H7 (cell line): ENCODE measurements around the gene NCOA3. TPM values are rescaled to one million over a fixed set of nuclear protein-coding genes. Genes with fewer than 3 reads are reported as not detected.
"Not testable (repeated sequence)": the region's sequence is repeated elsewhere in the genome, so short reads cannot be mapped to it uniquely, and the experiment has no call there.

Experiments
- DNase-seq: peaks from one replicate; pipeline ENCODE4 v3.0.0; 2012
- H3K27me3 ChIP-seq: 2 replicates; pipeline ENCODE4 v1.6.0; 2011; ENCODE audit warnings: mild to moderate bottlenecking, low read length; ENCODE audit not compliant: control insufficient read depth, insufficient read depth
- H3K36me3 ChIP-seq: replicated peaks from 2 replicates; pipeline ENCODE4 v1.5.1; 2011; ENCODE audit warnings: low read length; ENCODE audit not compliant: control insufficient read depth, insufficient read depth
- H3K4me3 ChIP-seq: 2 replicates; pipeline ENCODE4 v1.5.1; 2011; ENCODE audit warnings: low read depth, mild to moderate bottlenecking, control low read depth, low read length, moderate library complexity; ENCODE audit not compliant: insufficient read depth
- total RNA-seq: library from RNA; depleted of rRNA; stranded (reverse); fragments of >200 nt; shearing (Covaris generic); gene quantifications from 2 replicates; pipeline ENCODE4 v1.2.3, GENCODE V29; 2014

NCOA3 gene
- total RNA-seq, 1 experiment from 2014 or later: 10.1 TPM

- Histone ChIP-seq H3K4me3 (no peak overlapping the region), H3K27me3 (no peaks in the 10 kb centered on the region), H3K36me3 (no peaks in the 10 kb centered on the region)
- DNase-seq: no peak
Observed at GRCh38 chr20:47591231-47591630, 89.5 kb downstream of the NCOA3 start.

GRCh38 chr20:47594157-47594556 is 92.5 kb downstream of the NCOA3 start:
- no peak overlapping the region for H3K4me3 ChIP-seq
- H3K27me3 ChIP-seq: no peaks in the 10 kb centered on the region
- no peaks in the 10 kb centered on the region for H3K36me3 ChIP-seq
- no peak for DNase-seq

DNA sequence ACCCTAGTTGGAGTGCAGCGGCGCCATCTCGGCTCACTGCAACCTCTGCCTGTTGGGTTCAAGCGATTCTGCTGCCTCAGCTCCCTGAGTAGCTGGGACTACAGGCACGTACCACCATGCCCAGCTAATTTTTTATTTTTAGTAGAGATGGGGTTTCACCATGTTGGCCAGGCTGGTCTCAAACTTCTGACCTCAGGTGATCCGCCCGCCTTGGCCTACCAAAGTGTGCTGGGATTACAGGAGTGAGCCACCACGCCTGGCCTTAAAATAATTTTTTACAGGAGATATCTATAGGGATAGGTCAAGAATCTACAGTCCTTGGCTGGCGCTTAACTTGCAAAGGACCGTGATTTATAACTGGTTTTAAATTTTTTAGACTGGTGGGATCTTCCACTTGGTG is 93.5 kb downstream of the NCOA3 start:
- H3K4me3 ChIP-seq, H3K36me3 ChIP-seq, DNase-seq, H3K27me3 ChIP-seq: not testable (repeated sequence)

DNA sequence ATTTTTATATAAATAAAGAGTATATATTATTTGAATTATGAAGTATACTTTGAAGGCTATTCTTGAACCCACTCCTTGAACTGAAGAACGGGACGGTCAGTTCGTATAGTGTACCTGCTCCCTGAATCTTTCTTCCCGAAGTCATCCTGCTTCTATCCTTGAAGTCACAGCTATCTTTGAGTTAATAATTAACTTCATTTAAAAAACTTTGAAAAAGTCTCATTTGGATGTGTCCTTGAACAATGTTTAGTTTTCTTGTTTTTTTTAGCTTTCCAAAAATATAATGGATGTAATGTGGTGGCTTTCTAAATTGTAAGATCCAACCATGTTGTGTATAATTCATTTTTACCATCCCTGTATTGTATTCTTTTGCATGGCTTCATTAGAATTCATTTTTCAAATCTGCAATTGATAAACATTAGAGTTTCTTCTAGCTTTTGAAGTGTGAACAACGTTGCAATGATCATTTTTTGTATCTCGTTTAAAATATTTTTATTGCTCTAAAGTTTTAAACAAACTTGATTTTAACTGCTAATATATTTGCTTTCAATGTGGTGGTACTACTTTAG is 94.4 kb downstream of the NCOA3 start:
- Histone ChIP-seq H3K27me3 (no peaks in the 10 kb centered on the region), H3K4me3 (no peak overlapping the region), H3K36me3 (no peaks in the 10 kb centered on the region)
- DNase-seq: no peak

DNA sequence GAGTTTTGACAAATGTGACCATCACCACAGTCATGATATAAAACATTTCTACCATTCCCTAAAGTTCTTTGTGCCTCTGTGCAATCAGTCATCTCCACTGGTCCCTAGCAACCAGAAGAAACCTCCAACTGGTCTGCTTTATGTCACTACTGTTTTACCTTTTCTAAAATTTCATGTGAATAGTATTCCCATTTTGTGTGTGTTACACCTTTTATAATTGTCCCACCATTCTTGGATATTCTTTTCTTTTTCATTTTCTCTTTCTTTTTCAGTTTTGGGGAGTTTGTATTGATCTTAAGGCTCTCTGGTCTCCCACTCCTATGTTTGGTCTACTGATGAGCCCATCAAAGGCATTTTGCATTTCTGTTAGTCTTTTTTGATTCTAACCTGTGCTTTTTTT is 95.4 kb downstream of the NCOA3 start:
- DNase-seq: no peak
- H3K36me3 ChIP-seq: no peaks in the 10 kb centered on the region
- no peaks in the 10 kb centered on the region for H3K27me3 ChIP-seq
- no peak overlapping the region for H3K4me3 ChIP-seq

- no peak for DNase-seq
- H3K36me3 ChIP-seq: no peaks in the 10 kb centered on the region
- no peak overlapping the region for H3K4me3 ChIP-seq
- no peaks in the 10 kb centered on the region for H3K27me3 ChIP-seq
Observed at GRCh38 chr20:47598911-47599744, 97.4 kb downstream of the NCOA3 start.

DNA sequence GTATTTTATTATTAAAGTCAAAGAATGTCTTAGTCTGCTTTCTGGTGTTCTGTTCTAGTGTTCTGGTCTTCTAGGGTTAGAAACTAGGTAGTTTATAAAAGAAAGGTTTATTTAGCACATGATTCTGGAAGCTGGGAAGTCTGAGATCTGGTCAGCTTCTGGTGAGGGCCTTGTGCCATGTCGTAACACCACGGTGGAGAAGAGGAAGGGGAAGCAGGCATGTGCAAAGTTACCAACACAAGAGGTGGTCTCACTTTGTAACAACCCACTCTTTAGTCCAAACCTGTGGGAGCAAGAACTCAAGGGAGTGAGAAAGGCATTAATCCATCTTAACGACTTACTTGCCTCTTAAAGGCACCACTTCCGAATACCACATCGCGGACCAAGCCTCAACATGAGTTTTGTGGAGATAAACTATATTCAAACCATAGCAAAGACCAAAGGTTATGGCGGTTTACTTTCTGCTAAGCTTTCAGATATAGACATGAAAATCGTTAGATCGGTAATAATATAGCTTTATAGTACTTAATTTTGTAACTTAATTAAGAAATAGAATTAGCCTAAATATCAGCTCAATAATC is 99.4 kb downstream of the NCOA3 start:
- DNase-seq: no peak

DNA sequence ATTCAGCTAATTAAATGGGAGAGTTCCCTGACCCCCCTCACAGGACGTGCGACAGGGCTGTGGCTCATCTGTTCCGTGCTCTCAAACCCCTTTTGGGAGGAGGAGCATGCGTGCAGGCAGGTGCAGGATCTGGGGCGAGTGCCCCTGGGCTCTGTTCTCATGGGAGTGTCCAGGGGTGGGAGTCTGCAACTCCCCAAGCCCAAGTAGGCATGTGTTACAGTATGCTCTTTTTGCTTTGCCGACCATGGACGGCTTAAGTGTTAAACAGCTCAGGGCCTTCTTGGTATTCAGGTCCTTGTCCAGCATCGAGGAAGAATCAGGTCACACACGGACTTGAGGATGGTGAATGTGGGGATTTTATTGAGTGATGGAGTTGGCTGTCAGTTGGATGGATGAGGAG is 101.6 kb downstream of the NCOA3 start:
- no peak overlapping the region for H3K4me3 ChIP-seq
- H3K36me3 ChIP-seq: no peaks in the 10 kb centered on the region
- no peak for DNase-seq
- H3K27me3 ChIP-seq: no peaks in the 10 kb centered on the region

More for the DNA sequence above, 99.4 kb downstream of the NCOA3 start:
- H3K36me3 ChIP-seq: no peaks in the 10 kb centered on the region
- no peaks in the 10 kb centered on the region for H3K27me3 ChIP-seq
- H3K4me3 ChIP-seq: no peak overlapping the region

GRCh38 chr20:47605673-47606413 is 104.2 kb downstream of the NCOA3 start:
- no peak for DNase-seq
- no peak overlapping the region for H3K4me3 ChIP-seq
- H3K27me3 ChIP-seq: no peaks in the 10 kb centered on the region
- no peaks in the 10 kb centered on the region for H3K36me3 ChIP-seq

GRCh38 chr20:47606414-47606982 is 104.8 kb downstream of the NCOA3 start:
- no peaks in the 10 kb centered on the region for H3K36me3 ChIP-seq
- no peaks in the 10 kb centered on the region for H3K27me3 ChIP-seq
- no peak for DNase-seq
- no peak overlapping the region for H3K4me3 ChIP-seq

DNA sequence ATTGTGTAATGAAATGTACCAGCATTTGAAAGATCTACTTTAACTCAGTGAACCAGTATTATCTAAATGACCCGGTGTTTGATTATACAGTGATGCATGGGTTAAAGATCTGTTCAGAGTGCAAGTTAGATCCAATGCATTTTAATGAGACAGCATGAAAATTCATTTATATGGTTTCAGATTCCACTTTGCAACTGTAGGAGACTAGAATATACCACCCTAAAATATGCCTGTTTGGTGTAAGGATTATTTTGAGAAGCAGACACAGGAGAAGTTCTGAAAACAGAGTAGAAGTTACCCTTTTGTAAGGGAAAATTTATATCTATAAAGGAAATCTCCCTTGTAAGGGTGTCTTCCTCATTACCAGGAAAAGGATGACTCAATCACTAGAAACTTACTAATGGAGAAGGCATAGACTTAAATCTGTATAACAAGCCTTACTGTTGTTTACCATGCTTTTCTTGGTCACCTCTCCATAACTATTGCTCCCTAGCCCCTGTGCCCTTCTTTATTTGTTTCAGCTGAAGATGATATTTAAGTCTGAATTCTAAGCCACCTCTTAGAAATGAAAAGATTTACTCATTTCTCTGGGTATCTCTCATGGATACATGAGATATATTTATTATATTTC is 105.4 kb downstream of the NCOA3 start:
- Histone ChIP-seq H3K27me3 (no peaks in the 10 kb centered on the region), H3K36me3 (no peaks in the 10 kb centered on the region), H3K4me3 (no peak overlapping the region)
- DNase-seq: no peak

DNA sequence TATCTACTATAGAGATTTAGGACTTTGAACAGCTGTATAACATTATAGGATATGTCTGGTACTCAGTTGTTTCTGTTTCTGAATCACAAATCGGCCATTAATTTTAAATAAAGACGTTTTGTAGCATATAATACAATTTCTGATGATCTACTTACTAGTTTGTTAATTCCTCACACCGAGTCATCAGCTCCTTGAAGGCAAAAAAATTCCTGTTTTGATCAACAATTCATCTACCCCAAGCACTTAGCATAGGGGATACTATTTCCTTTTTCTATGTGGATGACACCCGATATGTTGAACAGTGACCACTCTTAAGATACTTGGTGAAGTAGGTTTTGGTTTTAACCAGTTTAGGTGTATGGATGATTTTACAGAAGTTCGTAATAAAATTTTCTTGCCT is 107.3 kb downstream of the NCOA3 start:
- Histone ChIP-seq H3K4me3 (no peak overlapping the region), H3K27me3 (no peaks in the 10 kb centered on the region), H3K36me3 (no peaks in the 10 kb centered on the region)
- no peak for DNase-seq

- Histone ChIP-seq H3K4me3 (no peak overlapping the region), H3K36me3 (no peaks in the 10 kb centered on the region), H3K27me3 (no peaks in the 10 kb centered on the region)
- DNase-seq: no peak
Observed at GRCh38 chr20:47610247-47610944, 108.7 kb downstream of the NCOA3 start.

DNA sequence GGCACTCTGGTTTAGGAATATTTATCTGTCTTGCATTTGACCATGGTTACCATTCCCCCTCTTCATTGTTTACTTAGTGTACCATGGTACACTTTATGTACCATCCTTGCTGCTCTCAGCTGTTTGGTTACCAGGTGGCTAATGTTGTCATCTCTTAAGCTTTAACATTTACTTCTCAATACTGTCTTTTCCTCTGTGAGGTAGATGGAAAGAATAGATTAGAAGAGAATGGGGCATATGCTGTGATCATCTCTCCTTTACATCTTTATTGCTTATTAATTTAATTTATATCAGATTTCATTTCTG is 109.2 kb downstream of the NCOA3 start:
- DNase-seq: no peak
- Histone ChIP-seq H3K4me3 (no peak overlapping the region), H3K27me3 (no peaks in the 10 kb centered on the region), H3K36me3 (no peaks in the 10 kb centered on the region)
